Fibroblast of the aortic adventitia (primary cell): ENCODE measurements around the gene TSHZ3. TPM values are rescaled to one million over a fixed set of nuclear protein-coding genes. Genes with fewer than 3 reads are reported as not detected.
A peak's percentile ranks its signal among the peaks of the same experiment; 100 is the strongest.

Source experiments
- DNase-seq: peaks from one replicate; pipeline ENCODE4 v3.0.0-alpha.2; 2010; ENCODE audit warnings: low read depth
- H3K4me3 ChIP-seq: 2 replicates; pipeline ENCODE4 v1.5.1; 2011; ENCODE audit warnings: low read depth, mild to moderate bottlenecking, control low read depth, low read length, moderate library complexity
- CTCF ChIP-seq: IDR thresholded peaks from 2 replicates; pipeline ENCODE4 v1.5.1; 2011; ENCODE audit warnings: mild to moderate bottlenecking, low read length, control low read depth, inconsistent platforms; ENCODE audit not compliant: insufficient read depth
- total RNA-seq: library from RNA; depleted of rRNA; stranded (reverse); fragments of >200 nt; gene quantifications from 2 replicates; pipeline ENCODE4 v1.2.3, GENCODE V29; 2012; ENCODE audit warnings: low replicate concordance

TSHZ3 gene
- total RNA-seq, 1 donor = 14.0 TPM

GRCh38 chr19:31318790-31319425, 30.3 kb downstream of the TSHZ3 start:
- DNase-seq = no peak
- no peak for TF ChIP-seq CTCF
- H3K4me3 ChIP-seq = no peak overlapping the region

GRCh38 chr19:31317570-31317969, 31.7 kb downstream of the TSHZ3 start:
- no peak overlapping the region for H3K4me3 ChIP-seq
- TF ChIP-seq CTCF = no peak
- peak; percentile 5 for DNase-seq

- no peak for TF ChIP-seq CTCF
- H3K4me3 ChIP-seq = peak overlapping the region; percentile 55
- DNase-seq = peak; percentile 5
Observed at GRCh38 chr19:31317093-31317492, 32.1 kb downstream of the TSHZ3 start.

GRCh38 chr19:31316201-31316951, 32.9 kb downstream of the TSHZ3 start:
- DNase-seq = peak; percentile 85
- no peak for TF ChIP-seq CTCF
- H3K4me3 ChIP-seq = peak overlapping the region; percentile 55

GRCh38 chr19:31315652-31316051, 33.6 kb downstream of the TSHZ3 start:
- peak overlapping the region; percentile 55 for H3K4me3 ChIP-seq
- TF ChIP-seq CTCF = no peak
- peak; percentile 14 for DNase-seq

- DNase-seq = peak; percentile 23
- no peak overlapping the region for H3K4me3 ChIP-seq
- TF ChIP-seq CTCF = peak; percentile 52
Observed at GRCh38 chr19:31314849-31315629, 34.2 kb downstream of the TSHZ3 start.
